Loucy (cell line): ENCODE measurements around the gene SLX9.

Source experiments
- H2AFZ ChIP-seq: fragments of 200-600 bp; sonication (generic); 2 replicates; pipeline ENCODE4 v1.6.0; 2016; ENCODE audit warnings: antibody characterized with exemption, mild to moderate bottlenecking, low read length, moderate library complexity
- H3F3A ChIP-seq: fragments of 200-600 bp; 2 replicates; pipeline ENCODE4 v1.6.0; 2016; ENCODE audit warnings: antibody characterized with exemption, low read depth, mild to moderate bottlenecking
- H3K27me3 ChIP-seq: fragments of 200-600 bp; sonication (generic); 2 replicates; pipeline ENCODE4 v1.6.1; 2014; ENCODE audit warnings: low read length, mild to moderate bottlenecking; ENCODE audit not compliant: insufficient read depth, poor library complexity, severe bottlenecking
- H3K36me3 ChIP-seq: fragments of 200-600 bp; sonication (generic); 2 replicates; pipeline ENCODE4 v1.6.1; 2016; ENCODE audit warnings: low read length; ENCODE audit not compliant: insufficient read depth
- H3K4me1 ChIP-seq: fragments of 200-600 bp; sonication (generic); 2 replicates; pipeline ENCODE4 v1.5.1; 2014; ENCODE audit warnings: low read length, mild to moderate bottlenecking; ENCODE audit not compliant: insufficient read depth, poor library complexity, severe bottlenecking
- H3K4me2 ChIP-seq: fragments of 200-600 bp; sonication (generic); 2 replicates; pipeline ENCODE4 v1.6.0; 2014; ENCODE audit warnings: antibody characterized with exemption, low read length, low read depth, mild to moderate bottlenecking; ENCODE audit not compliant: poor library complexity, severe bottlenecking
- H3K4me3 ChIP-seq: fragments of 200-600 bp; sonication (generic); 2 replicates; pipeline ENCODE4 v1.5.1; 2014; ENCODE audit warnings: low read length, mild to moderate bottlenecking, mixed read lengths; ENCODE audit not compliant: poor library complexity, severe bottlenecking
- H3K79me2 ChIP-seq: fragments of 200-600 bp; sonication (generic); 2 replicates; pipeline ENCODE4 v1.6.1; 2014; ENCODE audit warnings: low read length; ENCODE audit not compliant: insufficient read depth
- H3K9ac ChIP-seq: fragments of 200-600 bp; sonication (generic); 2 replicates; pipeline ENCODE4 v1.6.0; 2014; ENCODE audit warnings: mild to moderate bottlenecking, low read depth, low read length, moderate library complexity; ENCODE audit not compliant: poor library complexity, severe bottlenecking
- H3K9me2 ChIP-seq: fragments of 200-600 bp; sonication (generic); replicated peaks from 2 replicates; pipeline ENCODE4 v1.6.1; 2016; ENCODE audit warnings: low read depth, low read length, mixed read lengths
- H3K9me3 ChIP-seq: fragments of 200-600 bp; sonication (generic); 2 replicates; pipeline ENCODE4 v1.6.1; 2014; ENCODE audit warnings: mild to moderate bottlenecking, antibody characterized with exemption, low read length, low read depth; ENCODE audit not compliant: insufficient read depth
- H4K20me1 ChIP-seq: fragments of 200-600 bp; sonication (generic); 2 replicates; pipeline ENCODE4 v1.6.0; 2014; ENCODE audit warnings: antibody characterized with exemption, low read length, mild to moderate bottlenecking; ENCODE audit not compliant: insufficient read depth, poor library complexity, severe bottlenecking
- CTCF ChIP-seq: fragments of 200-600 bp; sonication (generic); conservative IDR thresholded peaks from 2 replicates; pipeline ENCODE4 v1.5.1; 2014; ENCODE audit warnings: mild to moderate bottlenecking, antibody characterized with exemption, low read length
- EZH2phosphoT487 ChIP-seq: fragments of 200-600 bp; IDR thresholded peaks from 2 replicates; pipeline ENCODE4 v1.6.1; 2018; ENCODE audit warnings: antibody characterized with exemption, mild to moderate bottlenecking, moderate library complexity, borderline replicate concordance

SLX9 gene

DNA sequence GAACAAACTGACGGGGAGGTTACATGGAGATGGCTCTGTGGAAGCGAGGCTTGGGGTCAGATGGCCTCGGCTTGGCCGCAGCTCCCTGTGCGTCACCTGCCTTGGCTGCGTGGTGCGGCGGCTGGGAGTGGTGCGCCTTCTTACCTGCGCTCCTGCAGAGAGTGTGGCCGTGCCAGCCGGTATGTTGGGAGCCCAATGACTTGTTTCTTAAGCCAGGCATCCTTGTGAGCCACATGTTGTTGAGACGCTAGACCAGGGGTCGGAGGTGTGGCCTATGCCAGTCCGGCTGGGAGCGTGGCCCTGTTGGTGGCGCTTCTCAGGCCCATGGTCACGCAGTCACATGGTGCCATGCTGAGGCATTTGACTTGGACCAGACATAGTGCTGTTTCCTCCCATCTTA, 10.5 kb downstream of the SLX9 start:
- Histone ChIP-seq H4K20me1 (peaks cover 21% of the 10 kb centered on the region), H3K4me1 (no peaks in the 10 kb centered on the region), H3K4me2 (no peak overlapping the region), H3F3A (no peaks in the 10 kb centered on the region), H3K9me3 (no peaks in the 10 kb centered on the region), H3K27me3 (no peaks in the 10 kb centered on the region), H2AFZ (no peak overlapping the region), H3K4me3 (no peak overlapping the region), H3K36me3 (peaks cover 19% of the 10 kb centered on the region; the same call in 1 of the 2 replicates), H3K9me2 (no peaks in the 10 kb centered on the region), H3K79me2 (peaks cover 76% of the 10 kb centered on the region; the same call in 1 of the 2 replicates), H3K9ac (no peak overlapping the region)
- TF ChIP-seq CTCF, result no peak
- no peak for TF ChIP-seq EZH2phosphoT487

DNA sequence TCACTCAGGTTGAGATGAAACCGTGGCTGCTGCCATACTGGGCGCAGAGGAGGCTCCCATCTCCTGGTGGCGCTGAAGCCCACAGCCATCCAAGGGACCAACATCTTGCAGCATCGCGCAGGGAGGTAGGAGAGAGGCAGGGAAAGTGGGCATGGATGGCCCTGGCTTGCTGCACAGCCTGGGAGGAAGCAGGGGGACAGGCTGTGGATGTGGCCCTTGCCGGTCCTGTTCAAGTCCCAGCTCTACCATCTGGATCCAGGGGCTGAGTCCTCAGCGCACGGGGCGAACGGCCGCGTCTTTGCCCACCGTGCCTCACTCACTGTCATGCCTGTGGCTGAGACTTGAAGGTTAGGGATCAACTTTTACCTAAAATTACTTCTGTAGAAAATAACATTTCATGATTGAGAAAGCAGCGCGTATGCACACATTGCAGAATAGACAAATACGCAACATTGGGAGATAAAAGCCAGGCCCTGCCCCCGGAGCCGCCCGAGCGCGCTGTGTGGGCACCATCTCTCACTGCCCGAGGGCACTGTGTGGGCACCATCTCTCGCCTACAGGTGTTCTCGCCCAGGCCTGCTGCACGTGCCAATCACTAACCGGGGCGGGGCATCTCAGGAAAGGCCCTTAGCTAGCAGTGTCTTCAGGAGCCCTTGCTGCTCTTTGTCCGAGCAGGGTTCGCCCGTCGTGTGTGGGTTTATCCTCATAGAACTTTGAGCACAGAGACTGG, 11.5 kb downstream of the SLX9 start:
- Histone ChIP-seq H3K9me3 (no peaks in the 10 kb centered on the region), H3K9ac (no peak overlapping the region), H4K20me1 (peaks cover 17% of the 10 kb centered on the region), H3K4me1 (no peaks in the 10 kb centered on the region), H3K4me2 (no peak overlapping the region), H3K79me2 (peaks cover 74% of the 10 kb centered on the region; the same call in 1 of the 2 replicates), H2AFZ (no peak overlapping the region), H3K36me3 (peaks cover 25% of the 10 kb centered on the region; the same call in 1 of the 2 replicates), H3K9me2 (no peaks in the 10 kb centered on the region), H3F3A (no peaks in the 10 kb centered on the region), H3K4me3 (no peak overlapping the region), H3K27me3 (no peaks in the 10 kb centered on the region)
- TF ChIP-seq CTCF (no peak), EZH2phosphoT487 (no peak)

GRCh38 chr21:44952116-44952928, 12.5 kb downstream of the SLX9 start:
- H3K79me2 ChIP-seq, result peaks cover 70% of the 10 kb centered on the region; the same call in 1 of the 2 replicates
- H2AFZ ChIP-seq, result no peak overlapping the region
- H3K4me1 ChIP-seq, result no peaks in the 10 kb centered on the region
- no peak overlapping the region for H3K4me3 ChIP-seq
- TF ChIP-seq CTCF (no peak), EZH2phosphoT487 (no peak)
- H4K20me1 ChIP-seq, result peaks cover 11% of the 10 kb centered on the region
- no peaks in the 10 kb centered on the region for H3K9me3 ChIP-seq
- no peaks in the 10 kb centered on the region for H3K27me3 ChIP-seq
- H3K9me2 ChIP-seq, result no peaks in the 10 kb centered on the region
- peaks cover 26% of the 10 kb centered on the region; the same call in 1 of the 2 replicates for H3K36me3 ChIP-seq
- no peak overlapping the region for H3K9ac ChIP-seq
- no peak overlapping the region for H3K4me2 ChIP-seq
- H3F3A ChIP-seq, result no peaks in the 10 kb centered on the region
